IMR-90 (cell line): ENCODE data around the gene RPL6.
"Not testable (repeated sequence)": the region's sequence is repeated elsewhere in the genome, so short reads cannot be mapped to it uniquely, and the experiment has no call there.

Experiments used
- BHLHE40 ChIP-seq: fragments of 150-350 bp; IDR thresholded peaks from 2 replicates; pipeline ENCODE4 v1.6.1; 2016; ENCODE audit warnings: mild to moderate bottlenecking, low read depth, low read length
- CEBPB ChIP-seq: IDR thresholded peaks from 2 replicates; pipeline ENCODE4 v1.6.1; 2012; ENCODE audit warnings: low read depth, low read length, improper control_type of control experiment
- CHD1 ChIP-seq: IDR thresholded peaks from 2 replicates; pipeline ENCODE4 v1.6.1; 2012; ENCODE audit warnings: low read depth, low read length, improper control_type of control experiment
- ELK1 ChIP-seq: fragments of 150-350 bp; IDR thresholded peaks from 2 replicates; pipeline ENCODE4 v1.6.1; 2016; ENCODE audit warnings: low read depth, mild to moderate bottlenecking, low read length, moderate library complexity, borderline replicate concordance
- MAFK ChIP-seq: IDR thresholded peaks from 2 replicates; pipeline ENCODE4 v1.6.1; 2012; ENCODE audit warnings: low read depth, low read length, improper control_type of control experiment
- MAZ ChIP-seq: IDR thresholded peaks from 2 replicates; pipeline ENCODE4 v1.6.1; 2012; ENCODE audit warnings: low read depth, mild to moderate bottlenecking, low read length, improper control_type of control experiment, moderate library complexity, borderline replicate concordance
- NFE2L2 ChIP-seq: fragments of 150-350 bp; IDR thresholded peaks from 2 replicates; pipeline ENCODE4 v1.6.1; 2016; ENCODE audit warnings: low read depth, mild to moderate bottlenecking, low read length
- POLR2A ChIP-seq: IDR thresholded peaks from 2 replicates; pipeline ENCODE4 v1.6.1; 2012; ENCODE audit warnings: mild to moderate bottlenecking, low read depth, low read length
- RAD21 ChIP-seq: IDR thresholded peaks from 2 replicates; pipeline ENCODE4 v1.6.1; 2012; ENCODE audit warnings: low read length, improper control_type of control experiment
- RCOR1 ChIP-seq: IDR thresholded peaks from 2 replicates; pipeline ENCODE4 v1.6.1; 2012; ENCODE audit warnings: mild to moderate bottlenecking, low read length, improper control_type of control experiment; ENCODE audit not compliant: insufficient replicate concordance
- RFX5 ChIP-seq: IDR thresholded peaks from 2 replicates; pipeline ENCODE4 v1.8.0; 2012; ENCODE audit warnings: low read depth, mild to moderate bottlenecking, low read length, moderate library complexity
- SMC3 ChIP-seq: fragments of 150-350 bp; IDR thresholded peaks from 2 replicates; pipeline ENCODE4 v1.6.1; 2016; ENCODE audit warnings: low read depth, mild to moderate bottlenecking, antibody characterized with exemption, low read length, moderate library complexity
- USF2 ChIP-seq: fragments of 150-350 bp; IDR thresholded peaks from 2 replicates; pipeline ENCODE4 v1.6.1; 2017; ENCODE audit warnings: mild to moderate bottlenecking, antibody characterized with exemption, low read length, low read depth
- TF ChIP-seq, protein P1 (sequence below): conservative IDR thresholded peaks from 2 replicates; pipeline ENCODE4 v1.5.1; 2012; ENCODE audit warnings: mild to moderate bottlenecking, low read depth, low read length, improper control_type of control experiment

- TF ChIP-seq POLR2A, SMC3, RFX5, RAD21, CHD1, CEBPB, MAZ, RCOR1, NFE2L2, USF2, MAFK, ELK1, BHLHE40: not testable (repeated sequence)
- TF ChIP-seq, protein P1, sequence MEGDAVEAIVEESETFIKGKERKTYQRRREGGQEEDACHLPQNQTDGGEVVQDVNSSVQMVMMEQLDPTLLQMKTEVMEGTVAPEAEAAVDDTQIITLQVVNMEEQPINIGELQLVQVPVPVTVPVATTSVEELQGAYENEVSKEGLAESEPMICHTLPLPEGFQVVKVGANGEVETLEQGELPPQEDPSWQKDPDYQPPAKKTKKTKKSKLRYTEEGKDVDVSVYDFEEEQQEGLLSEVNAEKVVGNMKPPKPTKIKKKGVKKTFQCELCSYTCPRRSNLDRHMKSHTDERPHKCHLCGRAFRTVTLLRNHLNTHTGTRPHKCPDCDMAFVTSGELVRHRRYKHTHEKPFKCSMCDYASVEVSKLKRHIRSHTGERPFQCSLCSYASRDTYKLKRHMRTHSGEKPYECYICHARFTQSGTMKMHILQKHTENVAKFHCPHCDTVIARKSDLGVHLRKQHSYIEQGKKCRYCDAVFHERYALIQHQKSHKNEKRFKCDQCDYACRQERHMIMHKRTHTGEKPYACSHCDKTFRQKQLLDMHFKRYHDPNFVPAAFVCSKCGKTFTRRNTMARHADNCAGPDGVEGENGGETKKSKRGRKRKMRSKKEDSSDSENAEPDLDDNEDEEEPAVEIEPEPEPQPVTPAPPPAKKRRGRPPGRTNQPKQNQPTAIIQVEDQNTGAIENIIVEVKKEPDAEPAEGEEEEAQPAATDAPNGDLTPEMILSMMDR: not testable (repeated sequence)
These were observed 1.7 kb downstream of the RPL6 start for GRCh38 chr12:112407683-112408082.
